Keratinocyte (primary cell): ENCODE results near the gene PVR.

Source experiments
- EZH2 ChIP-seq: IDR thresholded peaks from one replicate; pipeline ENCODE4 v1.6.1; 2012; ENCODE audit warnings: inconsistent platforms, mild to moderate bottlenecking, low read length, moderate library complexity
- TF ChIP-seq, protein P1 (sequence below), 3 experiments: IDR thresholded peaks in 1 of 3; conservative IDR thresholded peaks in 1 of 3; optimal IDR thresholded peaks in 1 of 3; 2 replicates in 2 of 3; 3 replicates in 1 of 3; pipeline versions ENCODE3 to v1.5.1; 2011; ENCODE audit warnings: low read length in 3 of 3, mild to moderate bottlenecking in 3 of 3, moderate library complexity in 2 of 3, control low read depth in 1 of 3, inconsistent platforms in 1 of 3; ENCODE audit not compliant: insufficient read depth in 2 of 3; ENCODE audit errors: extremely low read depth in 1 of 3

DNA sequence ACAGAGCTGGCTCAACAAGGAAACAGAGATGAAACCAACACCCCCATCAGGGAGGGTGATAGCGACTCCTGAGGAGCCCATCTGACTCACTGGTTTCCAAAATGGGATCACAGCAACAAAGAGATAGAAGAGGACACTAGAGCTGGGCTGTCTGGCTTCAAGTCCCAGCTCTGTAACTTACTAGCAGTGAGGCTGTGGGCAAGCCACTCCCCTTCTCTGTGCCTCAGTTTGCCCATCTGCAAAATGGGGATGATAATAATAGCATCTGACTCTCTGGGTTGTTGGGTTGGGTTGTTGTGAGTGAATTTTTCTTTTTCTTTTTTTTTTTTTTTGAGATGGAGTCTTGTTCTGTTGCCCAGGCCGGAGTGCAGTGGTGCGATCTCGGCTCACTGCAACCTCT lies 16.1 kb upstream of the PVR start:
- TF ChIP-seq, protein P1, sequence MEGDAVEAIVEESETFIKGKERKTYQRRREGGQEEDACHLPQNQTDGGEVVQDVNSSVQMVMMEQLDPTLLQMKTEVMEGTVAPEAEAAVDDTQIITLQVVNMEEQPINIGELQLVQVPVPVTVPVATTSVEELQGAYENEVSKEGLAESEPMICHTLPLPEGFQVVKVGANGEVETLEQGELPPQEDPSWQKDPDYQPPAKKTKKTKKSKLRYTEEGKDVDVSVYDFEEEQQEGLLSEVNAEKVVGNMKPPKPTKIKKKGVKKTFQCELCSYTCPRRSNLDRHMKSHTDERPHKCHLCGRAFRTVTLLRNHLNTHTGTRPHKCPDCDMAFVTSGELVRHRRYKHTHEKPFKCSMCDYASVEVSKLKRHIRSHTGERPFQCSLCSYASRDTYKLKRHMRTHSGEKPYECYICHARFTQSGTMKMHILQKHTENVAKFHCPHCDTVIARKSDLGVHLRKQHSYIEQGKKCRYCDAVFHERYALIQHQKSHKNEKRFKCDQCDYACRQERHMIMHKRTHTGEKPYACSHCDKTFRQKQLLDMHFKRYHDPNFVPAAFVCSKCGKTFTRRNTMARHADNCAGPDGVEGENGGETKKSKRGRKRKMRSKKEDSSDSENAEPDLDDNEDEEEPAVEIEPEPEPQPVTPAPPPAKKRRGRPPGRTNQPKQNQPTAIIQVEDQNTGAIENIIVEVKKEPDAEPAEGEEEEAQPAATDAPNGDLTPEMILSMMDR (optimal IDR thresholded peaks at IDR 0.05 in 1 of 3, IDR thresholded peaks at IDR 0.05 in 1 of 3, conservative IDR thresholded peaks at IDR 0.05 in 1 of 3; ENCODE audit: extremely low read depth in 1 of 3, insufficient read depth in 2 of 3, low read length in 3 of 3): no peak
- TF ChIP-seq EZH2: no peak
